ENCODE results near the gene CRLF1. TPM values are rescaled to one million over a fixed set of nuclear protein-coding genes. Genes with fewer than 3 reads are reported as not detected.

Gene CRLF1
- total RNA-seq, 1 experiment from 2014 or later: 16.2 TPM

- TF ChIP-seq CTCF (conservative IDR thresholded peaks at IDR 0.05): no peak
- Histone ChIP-seq H3K4ac (ENCODE audit: low read depth, low read length) (no peak within 1 kb of the TSS), H3K79me1 (ENCODE audit: insufficient read depth, low read depth, low read length, poor library complexity, severe bottlenecking) (peaks cover 7% of the 10 kb centered on the region), H3K4me1 (ENCODE audit: insufficient read depth, low read length) (peaks cover 8% of the 10 kb centered on the region; the same call in 1 of the 2 replicates), H3K14ac (ENCODE audit: insufficient read depth, low read length) (peak within 1 kb of the TSS; percentile 50; the same call in 1 of the 2 replicates), H2BK120ac (ENCODE audit: low read depth, low read length, poor library complexity, severe bottlenecking) (no peak within 1 kb of the TSS), H3K18ac (ENCODE audit: insufficient read length, low read depth, low read length) (peak within 1 kb of the TSS; percentile 63), H3K23ac (ENCODE audit: insufficient read length, low read depth, low read length) (no peak within 1 kb of the TSS), H3K27me3 (ENCODE audit: insufficient read depth, low read length) (no peaks in the 10 kb centered on the region), H3K79me2 (ENCODE audit: insufficient read depth, low read length) (peaks cover 14% of the 10 kb centered on the region), H2BK20ac (ENCODE audit: low read depth, low read length, poor library complexity, severe bottlenecking) (no peak within 1 kb of the TSS), H3K9ac (ENCODE audit: extremely low read depth, insufficient read length, low read length) (peak within 1 kb of the TSS; percentile 99), H4K20me1 (ENCODE audit: control insufficient read depth, insufficient read depth, insufficient read length) (peaks cover 2% of the 10 kb centered on the region), H2BK12ac (ENCODE audit: insufficient read length, low read depth, low read length) (no peak within 1 kb of the TSS), H2BK15ac (ENCODE audit: low read depth, low read length) (no peak within 1 kb of the TSS), H2AFZ (ENCODE audit: low read length) (no peak within 1 kb of the TSS), H3T11ph (ENCODE audit: low read length) (no peak within 1 kb of the TSS), H3K23me2 (ENCODE audit: insufficient read length, low read depth, low read length, poor library complexity, severe bottlenecking) (peaks cover 12% of the 10 kb centered on the region), H2BK5ac (ENCODE audit: insufficient read length, low read length) (no peak within 1 kb of the TSS), H3K4me2 (ENCODE audit: insufficient read depth, insufficient read length, low read length) (peak within 1 kb of the TSS; percentile 89), H2AK5ac (ENCODE audit: insufficient read length, low read length) (no peak within 1 kb of the TSS), H3K9me3 (ENCODE audit: control insufficient read depth, low read depth, low read length) (no peaks in the 10 kb centered on the region), H3K27ac (ENCODE audit: insufficient read length, low read depth, low read length) (no peak within 1 kb of the TSS), H4K8ac (replicated peaks; ENCODE audit: insufficient read length, low read depth, low read length) (no peak within 1 kb of the TSS), H4K5ac (ENCODE audit: insufficient read length, low read depth, low read length) (no peak within 1 kb of the TSS), H4K91ac (ENCODE audit: insufficient read length, low read depth, low read length) (no peak within 1 kb of the TSS), H3K56ac (ENCODE audit: insufficient read length, low read depth, low read length) (no peak within 1 kb of the TSS)
- H3K27ac Mint-ChIP-seq: peak within 1 kb of the TSS; percentile 23 to 97 (median 94); a peak in 6 of 7 replicates
- DNase-seq: peak; percentile 99
- peak within 1 kb of the TSS; percentile 74 to 97 for H3K4me3 Mint-ChIP-seq
- H3K4me1 Mint-ChIP-seq: peaks cover 11 to 15% of the 10 kb centered on the region in 2 experiments
- H3K27me3 Mint-ChIP-seq (ENCODE audit: low read depth): no peaks in the 10 kb centered on the region
- WGBS (ENCODE audit: extremely low coverage, insufficient read length, low lambda C conversion rate): no CpG with 5 or more reads among the region's 75 CpGs
- H3K9me3 Mint-ChIP-seq: no peaks in the 10 kb centered on the region
- peaks cover 51 to 87% (median 74%) of the 10 kb centered on the region in 3 experiments for H3K36me3 Mint-ChIP-seq (ENCODE audit: insufficient read depth in 1 of 3, low read depth in 3 of 3)
Measured at GRCh38 chr19:18571564-18572344, 34.8 kb downstream of the CRLF1 start, which contains the start of gene UBA52. Gene UBA52, plus strand, starts transcription at chr19:18571857. Its CDS starts 1,444 bp downstream, at chr19:18573301.

Data from H9 (cell line).